K562 (cell line): ENCODE data around the gene NR2F1. TPM values are rescaled to one million over a fixed set of nuclear protein-coding genes. Genes with fewer than 3 reads are reported as not detected.

Experiments used
- CBFB ChIP-seq: sonication (generic); formaldehyde crosslinking; IDR thresholded peaks from 2 replicates; pipeline ENCODE4 v1.4.0; 2020; ENCODE audit warnings: mild to moderate bottlenecking, missing genetic modification reagents
- E2F3 ChIP-seq: fragments of 250-450 bp; sonication (Bioruptor Pico); IDR thresholded peaks from 2 replicates; pipeline ENCODE4 v1.4.0; 2020; ENCODE audit warnings: mild to moderate bottlenecking
- ETS2 ChIP-seq: IDR thresholded peaks from 2 replicates; pipeline ENCODE4 v1.6.1; 2016; ENCODE audit warnings: borderline replicate concordance, missing genetic modification characterization, mild to moderate bottlenecking, moderate library complexity, missing compliant biosample characterization; ENCODE audit not compliant: poor library complexity, severe bottlenecking
- FOXJ3 ChIP-seq: sonication (generic); formaldehyde crosslinking; IDR thresholded peaks from 2 replicates; pipeline ENCODE4 v1.4.0; 2020; ENCODE audit warnings: mild to moderate bottlenecking, missing genetic modification reagents
- HNRNPL ChIP-seq: fragments of 200-400 bp; formaldehyde crosslinking; IDR thresholded peaks from 2 replicates; pipeline ENCODE4 v1.6.1; 2017; ENCODE audit warnings: low read depth, mild to moderate bottlenecking, low read length
- MTA1 ChIP-seq: fragments of 450-650 bp; IDR thresholded peaks from 2 replicates; pipeline ENCODE4 v1.6.1; 2017; ENCODE audit warnings: borderline replicate concordance
- PHTF2 ChIP-seq: fragments of 250-450 bp; sonication (Bioruptor Pico); IDR thresholded peaks from 2 replicates; pipeline ENCODE4 v1.5.0; 2021; ENCODE audit warnings: mild to moderate bottlenecking
- STAG1 ChIP-seq: sonication (generic); formaldehyde crosslinking; IDR thresholded peaks from 2 replicates; pipeline ENCODE4 v1.5.0; 2020; ENCODE audit warnings: missing genetic modification reagents, borderline replicate concordance
- ZBTB26 ChIP-seq: fragments of 450-650 bp; formaldehyde crosslinking; IDR thresholded peaks from 2 replicates; pipeline ENCODE4 v1.4.0; 2022; ENCODE audit warnings: missing genetic modification characterization
- ZNF311 ChIP-seq: fragments of 250-450 bp; sonication (Bioruptor Pico); IDR thresholded peaks from 2 replicates; pipeline ENCODE4 v1.4.0; 2020; ENCODE audit warnings: mild to moderate bottlenecking, moderate library complexity
- ZNF41 ChIP-seq: fragments of 250-450 bp; sonication (Bioruptor Pico); conservative IDR thresholded peaks from 2 replicates; pipeline ENCODE4 v1.4.0; 2020; ENCODE audit warnings: mild to moderate bottlenecking
- polyA plus RNA-seq, 8 experiments: library from polyadenylated mRNA; depleted of rRNA in 4 of 8; stranded (reverse) in 5 of 8; unstranded in 3 of 8; fragments of >200 nt; fragmentation: Nextera tagmentation in 2 of 8; fragmentation: Illumina TruSeq in 1 of 8; extraction: Ambion mirVana in 2 of 8; extraction: Trizol in 1 of 8; gene quantifications; 2 replicates each; pipeline versions ENCODE4 v1.2.1 to v1.2.3, GENCODE V29; 2011 to 2014; ENCODE audit warnings: inconsistent platforms in 1 of 8, missing spikeins in 1 of 8
- total RNA-seq, 7 experiments: library from RNA; depleted of rRNA in 6 of 7; stranded (reverse); fragments of >200 nt in 6 of 7; fragmentation: Illumina TruSeq in 2 of 7; extraction: Trizol in 2 of 7; gene quantifications; 2 replicates each; pipeline versions ENCODE4 v1.2.1 to v1.2.3, GENCODE V29; 2011 to 2021; ENCODE audit warnings: low replicate concordance in 1 of 7

NR2F1 gene
- total and polyA plus RNA-seq, 9 of the 15 experiments (the other 6 are each of a cell fraction or from before 2014, with no cell fraction given), result 0.18 TPM; not detected in 8

GRCh38 chr5:93598091-93599000, 15.3 kb downstream of the NR2F1 start (continued):
- no peak for TF ChIP-seq ZBTB26 (CRISPR knock-in tag)
- no peak for TF ChIP-seq E2F3 (CRISPR knock-in tag)
- no peak for TF ChIP-seq FOXJ3 (CRISPR knock-in tag)
- TF ChIP-seq ETS2 (tag), result no peak
- no peak for TF ChIP-seq ZNF311 (CRISPR knock-in tag)
- no peak for TF ChIP-seq CBFB (CRISPR knock-in tag)
- no peak for TF ChIP-seq ZNF41 (CRISPR knock-in tag)
- no peak for TF ChIP-seq HNRNPL
- no peak for TF ChIP-seq PHTF2 (CRISPR knock-in tag)
- no peak for TF ChIP-seq MTA1
- TF ChIP-seq STAG1, result no peak
- TF ChIP-seq, all 486 proteins: peak for 0
